ENCODE results near the gene NPC1. TPM values are rescaled to one million over a fixed set of nuclear protein-coding genes. Genes with fewer than 3 reads are reported as not detected.

Gene NPC1
- total RNA-seq, 1 experiment from 2014 or later, result 51.6 TPM

DNA sequence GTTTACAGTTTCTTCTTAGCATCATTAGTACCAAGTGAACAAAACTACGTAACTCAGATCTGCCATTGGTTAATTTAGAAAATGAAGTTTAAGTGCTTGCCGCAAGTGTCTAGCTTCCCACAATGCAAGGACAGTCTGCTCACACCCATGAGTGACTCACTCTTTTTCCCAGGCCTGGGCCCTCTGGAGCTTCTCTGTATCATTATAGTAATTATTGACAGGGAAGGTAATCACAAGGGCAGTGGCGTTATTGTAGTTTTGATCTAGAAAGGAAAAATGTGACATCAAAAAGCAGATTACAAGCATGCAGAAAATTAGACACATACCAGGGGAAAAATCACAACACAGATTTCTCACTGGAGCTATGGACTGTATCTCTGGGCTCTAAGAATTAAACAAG, 38.5 kb downstream of the NPC1 start:
- Histone ChIP-seq H3K9ac (ENCODE audit: low read length) (peak overlapping the region; percentile 10), H3K79me2 (ENCODE audit: insufficient read depth, low read length) (no peaks in the 10 kb centered on the region), H3K4me3 (replicated peaks in 1 of 2; ENCODE audit: low read depth in 1 of 2, low read length in 2 of 2) (no peak overlapping the region), H4K20me1 (ENCODE audit: insufficient read depth) (no peaks in the 10 kb centered on the region), H3K27ac (ENCODE audit: low read depth, low read length) (peak overlapping the region; percentile 44; the same call in 1 of the 2 replicates), H3K4me2 (ENCODE audit: low read length) (peak overlapping the region; percentile 36), H3K27me3 (ENCODE audit: insufficient read depth, low read length) (no peaks in the 10 kb centered on the region), H2AFZ (ENCODE audit: low read depth, low read length, poor library complexity, severe bottlenecking) (no peak overlapping the region), H3K4me1 (ENCODE audit: control insufficient read depth in 1 of 2, insufficient read depth in 2 of 2, low read length in 2 of 2) (peaks cover 18 to 33% of the 10 kb centered on the region in 2 experiments), H3K9me2 (ENCODE audit: insufficient read depth) (no peaks in the 10 kb centered on the region), H3K36me3 (ENCODE audit: control insufficient read depth in 1 of 2, insufficient read depth in 2 of 2, low read length in 2 of 2) (peaks cover 33 to 34% of the 10 kb centered on the region in 2 experiments), H3K9me3 (ENCODE audit: control insufficient read depth in 1 of 2, insufficient read depth in 1 of 2, low read depth in 1 of 2, low read length in 2 of 2) (no peaks in the 10 kb centered on the region)
- ChIA-PET POLR2A (no interaction called here), RAD21 (ENCODE audit: low non-redundant PET in 1 of 2, low total read pairs in 2 of 2, uncharacterized antibody in 2 of 2, unreplicated experiment in 2 of 2) (no interaction called here), CTCF (interaction anchor here (3.3 kb wide), 1 partner anchor 155 kb away, joined by 11 read pairs; no protein-coding TSS in a partner anchor)
- intact Hi-C loops (cut with micrococcal nuclease), result no loop called here
- DNase-seq (ENCODE audit: low read depth, low spot score), result peak; percentile 19
- BruUV-seq (replicated peaks), result no TSS peak
- TF ChIP-seq, protein P1, sequence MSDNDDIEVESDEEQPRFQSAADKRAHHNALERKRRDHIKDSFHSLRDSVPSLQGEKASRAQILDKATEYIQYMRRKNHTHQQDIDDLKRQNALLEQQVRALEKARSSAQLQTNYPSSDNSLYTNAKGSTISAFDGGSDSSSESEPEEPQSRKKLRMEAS (IDR thresholded peaks at IDR 0.05), result no peak
- TF ChIP-seq EZH2 (IDR thresholded peaks at IDR 0.05) (no peak), RAD21 (IDR thresholded peaks at IDR 0.05; ENCODE audit: low read depth) (no peak), POLR2AphosphoS5 (IDR thresholded peaks at IDR 0.05; ENCODE audit: low read depth, low read length) (no peak), SRF (IDR thresholded peaks at IDR 0.05; ENCODE audit: low read depth) (no peak), SP1 (IDR thresholded peaks at IDR 0.05; ENCODE audit: low read depth) (peak; percentile 42; the same call in 1 of the 2 replicates), FOSL1 (IDR thresholded peaks at IDR 0.05; ENCODE audit: low read depth) (peak; percentile 43; the same call in 1 of the 2 replicates), JUND (IDR thresholded peaks at IDR 0.05) (peak; percentile 53; the same call in 1 of the 2 replicates)
- ATAC-seq, result peak; percentile 85

DNA sequence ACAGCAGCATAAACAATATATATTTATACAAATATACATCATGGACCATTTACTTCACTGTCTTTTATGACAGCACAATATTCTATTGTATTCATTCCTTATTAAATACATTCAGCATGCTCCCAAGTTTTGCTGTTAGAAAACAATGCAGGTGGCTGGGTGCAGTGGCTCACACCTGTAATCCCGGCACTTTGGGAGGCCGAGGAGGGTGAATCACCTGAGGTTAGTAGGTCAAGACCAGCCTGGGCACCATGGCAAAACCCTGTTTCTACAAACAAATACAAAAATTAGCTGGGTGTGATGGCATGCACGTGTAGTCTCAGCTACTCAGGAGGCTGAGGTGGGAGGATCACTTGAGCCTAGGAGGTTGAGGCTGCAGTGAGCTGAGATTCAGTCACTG, 39.0 kb downstream of the NPC1 start:
- Histone ChIP-seq H3K9me3 (ENCODE audit: control insufficient read depth in 1 of 2, insufficient read depth in 1 of 2, low read depth in 1 of 2, low read length in 2 of 2) (no peaks in the 10 kb centered on the region), H3K4me2 (ENCODE audit: low read length) (peak overlapping the region; percentile 36), H4K20me1 (ENCODE audit: insufficient read depth) (no peaks in the 10 kb centered on the region), H3K79me2 (ENCODE audit: insufficient read depth, low read length) (no peaks in the 10 kb centered on the region), H3K9me2 (ENCODE audit: insufficient read depth) (no peaks in the 10 kb centered on the region), H3K4me1 (ENCODE audit: control insufficient read depth in 1 of 2, insufficient read depth in 2 of 2, low read length in 2 of 2) (peaks cover 18 to 33% of the 10 kb centered on the region in 2 experiments), H3K36me3 (ENCODE audit: control insufficient read depth in 1 of 2, insufficient read depth in 2 of 2, low read length in 2 of 2) (peaks cover 34 to 39% of the 10 kb centered on the region in 2 experiments), H3K27ac (ENCODE audit: low read depth, low read length) (peak overlapping the region; percentile 44; the same call in 1 of the 2 replicates), H3K9ac (ENCODE audit: low read length) (peak overlapping the region; percentile 10), H3K4me3 (replicated peaks in 1 of 2; ENCODE audit: low read depth in 1 of 2, low read length in 2 of 2) (no peak overlapping the region), H2AFZ (ENCODE audit: low read depth, low read length, poor library complexity, severe bottlenecking) (no peak overlapping the region), H3K27me3 (ENCODE audit: insufficient read depth, low read length) (no peaks in the 10 kb centered on the region)
- POLR2A ChIA-PET, result no interaction called here
- intact Hi-C loops (cut with micrococcal nuclease), result no loop called here
- ATAC-seq, result peak; percentile 71
- CTCF ChIA-PET, result interaction anchor here (3.3 kb wide), 1 partner anchor 156 kb away, joined by 11 read pairs; no protein-coding TSS in a partner anchor
- TF ChIP-seq EZH2 (IDR thresholded peaks at IDR 0.05) (no peak), FOSL1 (IDR thresholded peaks at IDR 0.05; ENCODE audit: low read depth) (no peak)
- TF ChIP-seq, protein P2, sequence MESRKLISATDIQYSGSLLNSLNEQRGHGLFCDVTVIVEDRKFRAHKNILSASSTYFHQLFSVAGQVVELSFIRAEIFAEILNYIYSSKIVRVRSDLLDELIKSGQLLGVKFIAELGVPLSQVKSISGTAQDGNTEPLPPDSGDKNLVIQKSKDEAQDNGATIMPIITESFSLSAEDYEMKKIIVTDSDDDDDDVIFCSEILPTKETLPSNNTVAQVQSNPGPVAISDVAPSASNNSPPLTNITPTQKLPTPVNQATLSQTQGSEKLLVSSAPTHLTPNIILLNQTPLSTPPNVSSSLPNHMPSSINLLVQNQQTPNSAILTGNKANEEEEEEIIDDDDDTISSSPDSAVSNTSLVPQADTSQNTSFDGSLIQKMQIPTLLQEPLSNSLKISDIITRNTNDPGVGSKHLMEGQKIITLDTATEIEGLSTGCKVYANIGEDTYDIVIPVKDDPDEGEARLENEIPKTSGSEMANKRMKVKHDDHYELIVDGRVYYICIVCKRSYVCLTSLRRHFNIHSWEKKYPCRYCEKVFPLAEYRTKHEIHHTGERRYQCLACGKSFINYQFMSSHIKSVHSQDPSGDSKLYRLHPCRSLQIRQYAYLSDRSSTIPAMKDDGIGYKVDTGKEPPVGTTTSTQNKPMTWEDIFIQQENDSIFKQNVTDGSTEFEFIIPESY (IDR thresholded peaks at IDR 0.05; ENCODE audit: extremely low read depth, insufficient replicate concordance, low read length), result no peak
- TF ChIP-seq, protein P3, sequence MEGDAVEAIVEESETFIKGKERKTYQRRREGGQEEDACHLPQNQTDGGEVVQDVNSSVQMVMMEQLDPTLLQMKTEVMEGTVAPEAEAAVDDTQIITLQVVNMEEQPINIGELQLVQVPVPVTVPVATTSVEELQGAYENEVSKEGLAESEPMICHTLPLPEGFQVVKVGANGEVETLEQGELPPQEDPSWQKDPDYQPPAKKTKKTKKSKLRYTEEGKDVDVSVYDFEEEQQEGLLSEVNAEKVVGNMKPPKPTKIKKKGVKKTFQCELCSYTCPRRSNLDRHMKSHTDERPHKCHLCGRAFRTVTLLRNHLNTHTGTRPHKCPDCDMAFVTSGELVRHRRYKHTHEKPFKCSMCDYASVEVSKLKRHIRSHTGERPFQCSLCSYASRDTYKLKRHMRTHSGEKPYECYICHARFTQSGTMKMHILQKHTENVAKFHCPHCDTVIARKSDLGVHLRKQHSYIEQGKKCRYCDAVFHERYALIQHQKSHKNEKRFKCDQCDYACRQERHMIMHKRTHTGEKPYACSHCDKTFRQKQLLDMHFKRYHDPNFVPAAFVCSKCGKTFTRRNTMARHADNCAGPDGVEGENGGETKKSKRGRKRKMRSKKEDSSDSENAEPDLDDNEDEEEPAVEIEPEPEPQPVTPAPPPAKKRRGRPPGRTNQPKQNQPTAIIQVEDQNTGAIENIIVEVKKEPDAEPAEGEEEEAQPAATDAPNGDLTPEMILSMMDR (IDR thresholded peaks at IDR 0.05 in 2 of 3, conservative IDR thresholded peaks at IDR 0.05 in 1 of 3; ENCODE audit: borderline replicate concordance in 1 of 3, insufficient read depth in 1 of 3, low read depth in 2 of 3, low read length in 2 of 3), result no peak
- RAD21 ChIA-PET (ENCODE audit: low non-redundant PET in 1 of 2, low total read pairs in 2 of 2, uncharacterized antibody in 2 of 2, unreplicated experiment in 2 of 2), result no interaction called here
- no TSS peak for BruUV-seq (replicated peaks)
- DNase-seq (ENCODE audit: low read depth, low spot score), result peak; percentile 19
